ENCODE measurements around the gene CDC14B. TPM values are rescaled to one million over a fixed set of nuclear protein-coding genes. Genes with fewer than 3 reads are reported as not detected.

Gene CDC14B
- total and polyA plus RNA-seq, 2 donors (not counting 1 experiment from before 2014, with no cell fraction given) = 2.8 to 8.5 TPM

DNA sequence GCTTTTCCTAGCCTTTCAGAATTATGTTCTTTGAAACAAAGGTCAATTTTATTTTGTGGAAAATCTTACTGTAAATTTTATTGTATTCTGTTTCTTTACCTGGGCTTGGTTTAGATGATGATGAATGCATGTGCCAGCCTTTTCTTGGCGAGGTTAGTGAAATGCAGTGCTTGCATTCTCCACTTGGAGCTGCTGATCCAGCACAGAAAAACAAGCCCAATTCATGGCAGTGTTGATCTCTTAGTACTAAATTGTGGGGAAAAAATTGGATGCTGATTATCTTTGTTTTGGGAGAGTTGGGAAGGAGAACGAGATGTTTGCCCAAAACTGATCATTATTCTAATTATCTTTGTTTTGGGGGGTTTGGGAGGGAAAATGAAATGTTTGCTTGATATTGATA lies 166.0 kb downstream of the CDC14B start:
- H2AFZ ChIP-seq (ENCODE audit: insufficient read depth, low read depth, low read length, poor library complexity, severe bottlenecking) = no peak overlapping the region
- H3K27ac Mint-ChIP-seq = no peak overlapping the region
- intact Hi-C loops (cut with micrococcal nuclease) = no loop called here
- H3K36me3 ChIP-seq (replicated peaks in 1 of 2; ENCODE audit: control extremely low read depth in 1 of 2, control insufficient read depth in 1 of 2, extremely low read depth in 1 of 2, insufficient read depth in 2 of 2, low read length in 1 of 2) = no peaks in the 10 kb centered on the region
- H3K27me3 Mint-ChIP-seq = peaks cover 7% of the 10 kb centered on the region
- no peak overlapping the region for H3K4me2 ChIP-seq (replicated peaks; ENCODE audit: low read depth, low read length, poor library complexity, severe bottlenecking)
- ChIA-PET POLR2A (no interaction called here), CTCF (interaction anchor here (0.8 kb wide), 1 partner anchor 127 kb away, joined by 3 read pairs; no protein-coding TSS in a partner anchor)
- no peak for TF ChIP-seq EZH2 (IDR thresholded peaks at IDR 0.05; ENCODE audit: borderline replicate concordance, insufficient read depth, low read depth, low read length, poor library complexity, severe bottlenecking)
- TF ChIP-seq, protein P1, sequence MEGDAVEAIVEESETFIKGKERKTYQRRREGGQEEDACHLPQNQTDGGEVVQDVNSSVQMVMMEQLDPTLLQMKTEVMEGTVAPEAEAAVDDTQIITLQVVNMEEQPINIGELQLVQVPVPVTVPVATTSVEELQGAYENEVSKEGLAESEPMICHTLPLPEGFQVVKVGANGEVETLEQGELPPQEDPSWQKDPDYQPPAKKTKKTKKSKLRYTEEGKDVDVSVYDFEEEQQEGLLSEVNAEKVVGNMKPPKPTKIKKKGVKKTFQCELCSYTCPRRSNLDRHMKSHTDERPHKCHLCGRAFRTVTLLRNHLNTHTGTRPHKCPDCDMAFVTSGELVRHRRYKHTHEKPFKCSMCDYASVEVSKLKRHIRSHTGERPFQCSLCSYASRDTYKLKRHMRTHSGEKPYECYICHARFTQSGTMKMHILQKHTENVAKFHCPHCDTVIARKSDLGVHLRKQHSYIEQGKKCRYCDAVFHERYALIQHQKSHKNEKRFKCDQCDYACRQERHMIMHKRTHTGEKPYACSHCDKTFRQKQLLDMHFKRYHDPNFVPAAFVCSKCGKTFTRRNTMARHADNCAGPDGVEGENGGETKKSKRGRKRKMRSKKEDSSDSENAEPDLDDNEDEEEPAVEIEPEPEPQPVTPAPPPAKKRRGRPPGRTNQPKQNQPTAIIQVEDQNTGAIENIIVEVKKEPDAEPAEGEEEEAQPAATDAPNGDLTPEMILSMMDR (IDR thresholded peaks at IDR 0.05) = no peak
- no peaks in the 10 kb centered on the region for H3K9me3 Mint-ChIP-seq (ENCODE audit: insufficient read depth)
- H3K4me3 ChIP-seq (ENCODE audit: control extremely low read depth in 1 of 5, extremely low read depth in 1 of 5, insufficient read depth in 1 of 5, low read depth in 2 of 5, low read length in 4 of 5) = no peak overlapping the region
- H3K9me3 ChIP-seq (ENCODE audit: control extremely low read depth in 1 of 3, control insufficient read depth in 2 of 3, insufficient read depth in 1 of 3, low read length in 2 of 3) = no peaks in the 10 kb centered on the region
- H3K4me1 Mint-ChIP-seq = peaks cover 14% of the 10 kb centered on the region
- no peak overlapping the region for H3K27ac ChIP-seq (ENCODE audit: low read length in 2 of 2)
- H3K27me3 ChIP-seq (replicated peaks in 1 of 4; ENCODE audit: control extremely low read depth in 1 of 4, control insufficient read depth in 3 of 4, insufficient read depth in 4 of 4, low read length in 3 of 4) = peaks cover 0 to 6% (median 0%) of the 10 kb centered on the region in 4 experiments
- WGBS (ENCODE audit: insufficient coverage) = 100% methylated on average over 2 of the region's 2 CpGs
- ATAC-seq (ENCODE audit: low read depth) (no peak), DNase-seq (no peak)
- peaks cover 5% of the 10 kb centered on the region for H4K20me1 ChIP-seq (ENCODE audit: control insufficient read depth, insufficient read depth, low read length, poor library complexity, severe bottlenecking)
- no peak overlapping the region for H3K4me3 Mint-ChIP-seq
- H3K79me2 ChIP-seq (ENCODE audit: control insufficient read depth, insufficient read depth, low read length) = peaks cover 10% of the 10 kb centered on the region
- peaks cover 12 to 13% of the 10 kb centered on the region in 2 donors for H3K4me1 ChIP-seq (ENCODE audit: control insufficient read depth in 2 of 2, insufficient read depth in 2 of 2, low read length in 2 of 2)
- H3K9ac ChIP-seq (ENCODE audit: low read length) = no peak overlapping the region

Measured in B cell (primary cell).